GM12878 (cell line): ENCODE data around the gene BRWD1. TPM values are rescaled to one million over a fixed set of nuclear protein-coding genes. Genes with fewer than 3 reads are reported as not detected.

Source experiments
- ATAC-seq: fragments of 200-7000 bp; cut with Tn5 transposase; 3 replicates; pipeline ENCODE4 v1.9.1; 2020; ENCODE audit warnings: mild to moderate bottlenecking, moderate library complexity
- BruUV-seq: library from RNA; stranded (reverse); fragments of 400-500 nt; replicated peaks from 2 replicates; lab custom pipeline; 2021; lab: Mats Ljungman, UMichigan
- CTCF ChIA-PET: fragments of 300-600 bp; sonication (Branson Sonifier 250); formaldehyde crosslinking; extraction: SDS; loops from one replicate; lab custom pipeline; 2021; ENCODE audit warnings: inconsistent platforms; lab: Yijun Ruan, JAX
- POLR2A ChIA-PET: fragments of 350-600 bp; formaldehyde crosslinking; extraction: SDS; loops from one replicate; lab custom pipeline; 2021; ENCODE audit warnings: inconsistent platforms; lab: Charles Lee
- RAD21 ChIA-PET: fragments of 300-600 bp; sonication (Branson Sonifier 250); formaldehyde crosslinking; loops from one replicate; lab custom pipeline; 2023; ENCODE audit warnings: antibody characterized with exemption; ENCODE audit not compliant: unreplicated experiment; lab: Charles Lee
- SMC1A ChIA-PET: fragments of 300-600 bp; sonication (Branson Sonifier 250); formaldehyde crosslinking; loops from one replicate; lab custom pipeline; 2023; ENCODE audit not compliant: unreplicated experiment, uncharacterized antibody; lab: Charles Lee
- DNase-seq: peaks from one replicate; pipeline ENCODE4 v3.0.0-alpha.2; 2011; ENCODE audit warnings: low read depth, low spot score
- FAIRE-seq: peaks from 3 replicates; lab custom pipeline; 2011; peaks lifted over from hg19 to GRCh38; lab: Jason Lieb, UNC
- H2AFZ ChIP-seq: 2 replicates; pipeline ENCODE4 v1.6.0; 2011; ENCODE audit warnings: low read depth, low read length, control low read depth; ENCODE audit not compliant: control insufficient read depth
- H3K27ac ChIP-seq: 2 replicates; pipeline ENCODE4 v1.5.1; 2011; ENCODE audit warnings: control low read depth; ENCODE audit not compliant: control insufficient read depth, insufficient read depth
- H3K27me3 ChIP-seq, 2 experiments: replicated peaks in 1 of 2; 2 replicates each; pipeline versions ENCODE4 v1.6.0 to v1.6.1; 2011; ENCODE audit warnings: low read length in 1 of 2; ENCODE audit not compliant: control insufficient read depth in 2 of 2, insufficient read depth in 2 of 2
- H3K36me3 ChIP-seq, 2 experiments: 2 replicates each; pipeline ENCODE4 v1.5.1; 2011; ENCODE audit warnings: low read length in 1 of 2; ENCODE audit not compliant: control insufficient read depth in 2 of 2, insufficient read depth in 2 of 2
- H3K4me1 ChIP-seq: 2 replicates; pipeline ENCODE4 v1.6.1; 2011; ENCODE audit warnings: mild to moderate bottlenecking, low read length, moderate library complexity, mixed read lengths; ENCODE audit not compliant: control insufficient read depth, insufficient read depth
- H3K4me2 ChIP-seq: 2 replicates; pipeline ENCODE4 v1.6.0; 2011; ENCODE audit warnings: control low read depth; ENCODE audit not compliant: control insufficient read depth, insufficient read depth
- H3K4me3 ChIP-seq: fragments of 200-600 bp; sonication (generic); 2 replicates; pipeline ENCODE4 v1.5.1; 2016
- H3K79me2 ChIP-seq: 2 replicates; pipeline ENCODE4 v1.6.0; 2011; ENCODE audit warnings: low read length; ENCODE audit not compliant: control insufficient read depth, insufficient read depth
- H3K9ac ChIP-seq: 2 replicates; pipeline ENCODE4 v1.8.0; 2011; ENCODE audit warnings: low read length, control low read depth, mixed read lengths; ENCODE audit not compliant: control insufficient read depth, insufficient read depth
- H3K9me3 ChIP-seq: replicated peaks from 3 replicates; pipeline ENCODE4 v1.5.1; 2011; ENCODE audit warnings: mild to moderate bottlenecking, low read length; ENCODE audit not compliant: control insufficient read depth, insufficient read depth
- H4K20me1 ChIP-seq: 2 replicates; pipeline ENCODE4 v1.6.0; 2011; ENCODE audit not compliant: control insufficient read depth, insufficient read depth
- CHD1 ChIP-seq: IDR thresholded peaks from 2 replicates; pipeline ENCODE4 v1.6.1; 2012; ENCODE audit warnings: low read depth, low read length, improper control_type of control experiment
- CHD4 ChIP-seq: fragments of 200-600 bp; sonication (generic); IDR thresholded peaks from 2 replicates; pipeline ENCODE4 v1.6.1; 2016; ENCODE audit warnings: mild to moderate bottlenecking
- CREB1 ChIP-seq: IDR thresholded peaks from 2 replicates; pipeline ENCODE4 v1.6.1; 2012; ENCODE audit warnings: low read depth, mild to moderate bottlenecking, inconsistent platforms
- SIX5 ChIP-seq: IDR thresholded peaks from 2 replicates; pipeline ENCODE4 v1.6.1; 2011; ENCODE audit warnings: mild to moderate bottlenecking, low read depth, low read length, moderate library complexity; ENCODE audit not compliant: severe bottlenecking
- TCF7 ChIP-seq: IDR thresholded peaks from 2 replicates; pipeline ENCODE4 v1.6.1; 2014; ENCODE audit warnings: antibody characterized with exemption, borderline replicate concordance
- ZNF217 ChIP-seq: fragments of 450-650 bp; IDR thresholded peaks from 2 replicates; pipeline ENCODE4 v1.6.1; 2017; ENCODE audit warnings: antibody characterized with exemption, mild to moderate bottlenecking
- whole genome bisulfite sequencing: methylation state at CpG from one replicate; pipeline ENCODE4 v1.1.6; 2016; ENCODE audit warnings: low lambda C conversion rate; ENCODE audit not compliant: insufficient replicate concordance, insufficient coverage; ENCODE audit errors: missing lambda C conversion rate; 5-methylcytosine and 5-hydroxymethylcytosine counted together
- in situ Hi-C: fragments of 300-500 bp; cut with MboI; formaldehyde crosslinking; loops from 9 replicates; pipeline ENCODE4 v1.14.3; 2018; ENCODE audit warnings: mixed read lengths
- intact Hi-C: fragments of 100-400 bp; cut with micrococcal nuclease; formaldehyde crosslinking; loops from one replicate; pipeline ENCODE4 v1.14.2; 2022; ENCODE audit not compliant: unreplicated experiment
- polyA plus RNA-seq, 11 experiments: library from polyadenylated mRNA; depleted of rRNA in 4 of 11; unstranded in 6 of 11; stranded (reverse) in 5 of 11; fragments of >200 nt; fragmentation: Nextera tagmentation in 4 of 11; fragmentation: Illumina TruSeq in 1 of 11; extraction: Ambion mirVana in 4 of 11; extraction: Trizol in 1 of 11; gene quantifications; 1 replicate in 1 of 11; 2 replicates in 10 of 11; pipeline versions ENCODE4 v1.2.1 to v1.2.3, GENCODE V29; 2011 to 2016; ENCODE audit warnings: inconsistent platforms in 2 of 11, missing spikeins in 2 of 11, low read depth in 1 of 11
- total RNA-seq, 4 experiments: library from RNA; depleted of rRNA in 3 of 4; stranded (reverse); fragments of >200 nt in 3 of 4; fragmentation: Illumina TruSeq in 1 of 4; extraction: Trizol in 1 of 4; gene quantifications; 2 replicates each; pipeline versions ENCODE4 v1.2.1 to v1.2.3, GENCODE V29; 2013 to 2021
- TF ChIP-seq, protein P1 (sequence below): IDR thresholded peaks from 2 replicates; pipeline ENCODE4 v1.6.1; 2012; ENCODE audit warnings: low read depth, low read length, improper control_type of control experiment
- TF ChIP-seq, protein P2 (sequence below): IDR thresholded peaks from 2 replicates; pipeline ENCODE4 v1.6.1; 2012; ENCODE audit warnings: mild to moderate bottlenecking, low read depth, low read length

BRWD1 gene
- total and polyA plus RNA-seq, 10 of the 15 experiments (the other 5 are each of a cell fraction or from before 2014, with no cell fraction given), result 3.1 to 19.0 (median 13.5) TPM

- no peak for DNase-seq
- H3K27me3 ChIP-seq, result no peaks in the 10 kb centered on the region
- no peak overlapping the region for H3K9ac ChIP-seq
- SMC1A ChIA-PET, result no interaction called here
- no peak for FAIRE-seq
- H3K27ac ChIP-seq, result no peak overlapping the region
- H3K4me3 ChIP-seq, result no peak overlapping the region
- no peaks in the 10 kb centered on the region for H4K20me1 ChIP-seq
- H3K79me2 ChIP-seq, result peaks cover 9% of the 10 kb centered on the region
- in situ Hi-C loops (no loop called here), intact Hi-C loops (no loop called here)
- H2AFZ ChIP-seq, result no peak overlapping the region
- RAD21 ChIA-PET, result no interaction called here
- CTCF ChIA-PET, result no interaction called here
- no peaks in the 10 kb centered on the region; a peak in 1 of 4 replicates for H3K36me3 ChIP-seq
- WGBS, result 100% methylated on average over 1 of the region's 1 CpG
- POLR2A ChIA-PET, result no interaction called here
- H3K9me3 ChIP-seq, result no peaks in the 10 kb centered on the region
- TF ChIP-seq, protein P1, sequence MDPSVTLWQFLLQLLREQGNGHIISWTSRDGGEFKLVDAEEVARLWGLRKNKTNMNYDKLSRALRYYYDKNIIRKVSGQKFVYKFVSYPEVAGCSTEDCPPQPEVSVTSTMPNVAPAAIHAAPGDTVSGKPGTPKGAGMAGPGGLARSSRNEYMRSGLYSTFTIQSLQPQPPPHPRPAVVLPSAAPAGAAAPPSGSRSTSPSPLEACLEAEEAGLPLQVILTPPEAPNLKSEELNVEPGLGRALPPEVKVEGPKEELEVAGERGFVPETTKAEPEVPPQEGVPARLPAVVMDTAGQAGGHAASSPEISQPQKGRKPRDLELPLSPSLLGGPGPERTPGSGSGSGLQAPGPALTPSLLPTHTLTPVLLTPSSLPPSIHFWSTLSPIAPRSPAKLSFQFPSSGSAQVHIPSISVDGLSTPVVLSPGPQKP, result no peak
- TF ChIP-seq CREB1 (no peak), CHD4 (no peak), CHD1 (no peak), SIX5 (no peak), TCF7 (no peak), ZNF217 (no peak)
- TF ChIP-seq, protein P2, sequence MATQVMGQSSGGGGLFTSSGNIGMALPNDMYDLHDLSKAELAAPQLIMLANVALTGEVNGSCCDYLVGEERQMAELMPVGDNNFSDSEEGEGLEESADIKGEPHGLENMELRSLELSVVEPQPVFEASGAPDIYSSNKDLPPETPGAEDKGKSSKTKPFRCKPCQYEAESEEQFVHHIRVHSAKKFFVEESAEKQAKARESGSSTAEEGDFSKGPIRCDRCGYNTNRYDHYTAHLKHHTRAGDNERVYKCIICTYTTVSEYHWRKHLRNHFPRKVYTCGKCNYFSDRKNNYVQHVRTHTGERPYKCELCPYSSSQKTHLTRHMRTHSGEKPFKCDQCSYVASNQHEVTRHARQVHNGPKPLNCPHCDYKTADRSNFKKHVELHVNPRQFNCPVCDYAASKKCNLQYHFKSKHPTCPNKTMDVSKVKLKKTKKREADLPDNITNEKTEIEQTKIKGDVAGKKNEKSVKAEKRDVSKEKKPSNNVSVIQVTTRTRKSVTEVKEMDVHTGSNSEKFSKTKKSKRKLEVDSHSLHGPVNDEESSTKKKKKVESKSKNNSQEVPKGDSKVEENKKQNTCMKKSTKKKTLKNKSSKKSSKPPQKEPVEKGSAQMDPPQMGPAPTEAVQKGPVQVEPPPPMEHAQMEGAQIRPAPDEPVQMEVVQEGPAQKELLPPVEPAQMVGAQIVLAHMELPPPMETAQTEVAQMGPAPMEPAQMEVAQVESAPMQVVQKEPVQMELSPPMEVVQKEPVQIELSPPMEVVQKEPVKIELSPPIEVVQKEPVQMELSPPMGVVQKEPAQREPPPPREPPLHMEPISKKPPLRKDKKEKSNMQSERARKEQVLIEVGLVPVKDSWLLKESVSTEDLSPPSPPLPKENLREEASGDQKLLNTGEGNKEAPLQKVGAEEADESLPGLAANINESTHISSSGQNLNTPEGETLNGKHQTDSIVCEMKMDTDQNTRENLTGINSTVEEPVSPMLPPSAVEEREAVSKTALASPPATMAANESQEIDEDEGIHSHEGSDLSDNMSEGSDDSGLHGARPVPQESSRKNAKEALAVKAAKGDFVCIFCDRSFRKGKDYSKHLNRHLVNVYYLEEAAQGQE, result no peak
- BruUV-seq, result no TSS peak
- H3K4me2 ChIP-seq, result no peak overlapping the region
- ATAC-seq, result no peak
- H3K4me1 ChIP-seq, result 0 out of 2 replicates have a peak, but pooled peaks cover 4% of the 10 kb centered on the region
These were observed 6.0 kb downstream of the BRWD1 start for GRCh38 chr21:39307466-39307865.
